Measurements from ENCODE around the gene NRG4. TPM values are rescaled to one million over a fixed set of nuclear protein-coding genes. Genes with fewer than 3 reads are reported as not detected.
A peak's percentile ranks its signal among the peaks of the same experiment; 100 is the strongest.

NRG4 gene
- total and polyA plus RNA-seq, 2 experiments from 2014 or later = 0.50 to 1.5 TPM

DNA sequence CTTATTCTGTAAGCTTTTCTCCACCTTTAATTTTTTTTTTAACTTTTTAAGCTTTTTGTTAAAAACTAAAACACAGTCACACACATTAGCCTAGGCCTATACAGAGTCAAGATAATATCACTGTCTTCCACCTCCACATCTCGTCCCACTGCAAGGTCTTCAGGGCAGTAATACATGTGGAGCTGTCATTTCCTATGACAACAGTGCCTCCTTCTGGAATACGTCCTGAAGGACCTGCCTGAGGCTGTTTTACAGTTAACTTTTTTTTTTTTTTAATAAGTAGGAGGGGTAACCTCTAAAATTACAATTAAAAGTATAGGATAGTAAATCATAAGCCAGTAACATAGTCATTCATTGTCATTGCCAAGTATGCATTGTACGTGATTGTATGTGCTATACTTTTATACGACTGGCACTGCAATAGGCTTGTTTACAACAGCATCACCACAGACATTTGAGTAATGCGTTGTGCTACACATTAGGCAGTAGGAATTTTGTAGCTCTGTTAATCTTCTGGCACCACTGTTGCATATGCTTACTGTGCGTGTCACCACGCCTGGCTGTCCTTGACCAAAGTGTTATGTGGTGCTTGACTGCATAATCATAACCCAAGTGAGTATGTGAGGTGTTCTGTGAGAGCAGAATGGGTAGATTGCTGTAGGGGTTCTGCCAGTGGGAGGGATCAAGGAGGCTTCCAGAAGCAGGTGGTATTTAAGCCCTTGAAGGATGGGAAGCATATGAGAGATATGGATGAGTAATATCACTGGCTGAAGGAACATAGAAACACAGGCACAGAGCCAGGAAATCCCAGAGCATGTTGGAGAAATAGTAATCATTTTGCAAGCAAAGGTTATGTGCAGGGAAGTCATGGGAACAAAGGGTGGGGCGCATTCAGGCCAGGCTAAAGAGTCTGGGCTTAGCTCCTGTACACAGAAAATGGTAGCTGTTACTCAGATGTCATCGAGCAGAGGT, 90.2 kb downstream of the NRG4 start:
- H3K9me2 ChIP-seq (replicated peaks; ENCODE audit: insufficient read depth) = no peaks in the 10 kb centered on the region
- H3K27ac ChIP-seq = peak overlapping the region; percentile 67
- no peak overlapping the region for H3K4me3 ChIP-seq
- no peaks in the 10 kb centered on the region for H3K4me1 ChIP-seq (ENCODE audit: insufficient read depth)
- TF ChIP-seq EZH2 (IDR thresholded peaks at IDR 0.05; ENCODE audit: borderline replicate concordance) (no peak), EZH2phosphoT487 (IDR thresholded peaks at IDR 0.05; ENCODE audit: low read depth, severe bottlenecking, unreplicated experiment) (no peak)
- TF ChIP-seq, protein P1, sequence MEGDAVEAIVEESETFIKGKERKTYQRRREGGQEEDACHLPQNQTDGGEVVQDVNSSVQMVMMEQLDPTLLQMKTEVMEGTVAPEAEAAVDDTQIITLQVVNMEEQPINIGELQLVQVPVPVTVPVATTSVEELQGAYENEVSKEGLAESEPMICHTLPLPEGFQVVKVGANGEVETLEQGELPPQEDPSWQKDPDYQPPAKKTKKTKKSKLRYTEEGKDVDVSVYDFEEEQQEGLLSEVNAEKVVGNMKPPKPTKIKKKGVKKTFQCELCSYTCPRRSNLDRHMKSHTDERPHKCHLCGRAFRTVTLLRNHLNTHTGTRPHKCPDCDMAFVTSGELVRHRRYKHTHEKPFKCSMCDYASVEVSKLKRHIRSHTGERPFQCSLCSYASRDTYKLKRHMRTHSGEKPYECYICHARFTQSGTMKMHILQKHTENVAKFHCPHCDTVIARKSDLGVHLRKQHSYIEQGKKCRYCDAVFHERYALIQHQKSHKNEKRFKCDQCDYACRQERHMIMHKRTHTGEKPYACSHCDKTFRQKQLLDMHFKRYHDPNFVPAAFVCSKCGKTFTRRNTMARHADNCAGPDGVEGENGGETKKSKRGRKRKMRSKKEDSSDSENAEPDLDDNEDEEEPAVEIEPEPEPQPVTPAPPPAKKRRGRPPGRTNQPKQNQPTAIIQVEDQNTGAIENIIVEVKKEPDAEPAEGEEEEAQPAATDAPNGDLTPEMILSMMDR (IDR thresholded peaks at IDR 0.05; ENCODE audit: poor library complexity) = peak; percentile 64
- peaks cover 39% of the 10 kb centered on the region for H3K79me2 ChIP-seq
- no peaks in the 10 kb centered on the region for H4K20me1 ChIP-seq (ENCODE audit: insufficient read depth, poor library complexity, severe bottlenecking)
- H3K9me3 ChIP-seq (ENCODE audit: low read depth) = no peaks in the 10 kb centered on the region
- peak overlapping the region; percentile 1 for H3K4me2 ChIP-seq
- no peaks in the 10 kb centered on the region for H3K36me3 ChIP-seq (replicated peaks; ENCODE audit: insufficient read depth, low read depth)
- no peaks in the 10 kb centered on the region for H3K27me3 ChIP-seq
- WGBS (ENCODE audit: low lambda C conversion rate, missing lambda C conversion rate) = 68% methylated on average over 9 of the region's 9 CpGs
- peak; percentile 74 for DNase-seq (ENCODE audit: low spot score)
- no peak overlapping the region for H2AFZ ChIP-seq

DNA sequence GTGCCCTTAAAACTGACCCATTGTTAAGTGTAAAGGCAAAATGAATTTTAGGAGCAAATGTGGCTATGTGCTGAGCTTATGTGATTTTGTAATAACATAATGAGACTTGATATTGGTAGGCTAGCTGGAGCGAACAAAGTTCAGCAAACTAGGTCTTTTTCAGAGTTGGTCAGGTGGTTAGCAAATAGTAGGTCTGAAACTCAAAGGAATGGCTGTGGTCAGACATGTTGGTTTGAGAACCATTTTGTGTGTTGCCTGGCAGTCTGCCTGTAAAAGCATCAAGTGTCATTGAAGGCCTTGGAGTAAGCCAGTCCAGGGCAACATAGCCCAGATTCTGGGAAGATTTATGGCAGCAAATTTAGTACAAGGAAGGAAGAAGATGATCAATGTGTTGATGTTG, 92.1 kb downstream of the NRG4 start:
- Histone ChIP-seq H4K20me1 (ENCODE audit: insufficient read depth, poor library complexity, severe bottlenecking) (no peaks in the 10 kb centered on the region), H3K36me3 (replicated peaks; ENCODE audit: insufficient read depth, low read depth) (no peaks in the 10 kb centered on the region), H3K27me3 (no peaks in the 10 kb centered on the region), H3K4me3 (no peak overlapping the region), H3K4me2 (no peak overlapping the region), H3K9me2 (replicated peaks; ENCODE audit: insufficient read depth) (no peaks in the 10 kb centered on the region), H3K4me1 (ENCODE audit: insufficient read depth) (no peaks in the 10 kb centered on the region), H2AFZ (no peak overlapping the region), H3K79me2 (peaks cover 39% of the 10 kb centered on the region), H3K27ac (no peak overlapping the region), H3K9me3 (ENCODE audit: low read depth) (no peaks in the 10 kb centered on the region)
- WGBS (ENCODE audit: low lambda C conversion rate, missing lambda C conversion rate) = 89% methylated on average over 1 of the region's 1 CpG
- DNase-seq (ENCODE audit: low spot score) = no peak
- TF ChIP-seq, protein P1 (IDR thresholded peaks at IDR 0.05; ENCODE audit: poor library complexity) = no peak
- TF ChIP-seq EZH2 (IDR thresholded peaks at IDR 0.05; ENCODE audit: borderline replicate concordance) (no peak), EZH2phosphoT487 (IDR thresholded peaks at IDR 0.05; ENCODE audit: low read depth, severe bottlenecking, unreplicated experiment) (no peak)

DNA sequence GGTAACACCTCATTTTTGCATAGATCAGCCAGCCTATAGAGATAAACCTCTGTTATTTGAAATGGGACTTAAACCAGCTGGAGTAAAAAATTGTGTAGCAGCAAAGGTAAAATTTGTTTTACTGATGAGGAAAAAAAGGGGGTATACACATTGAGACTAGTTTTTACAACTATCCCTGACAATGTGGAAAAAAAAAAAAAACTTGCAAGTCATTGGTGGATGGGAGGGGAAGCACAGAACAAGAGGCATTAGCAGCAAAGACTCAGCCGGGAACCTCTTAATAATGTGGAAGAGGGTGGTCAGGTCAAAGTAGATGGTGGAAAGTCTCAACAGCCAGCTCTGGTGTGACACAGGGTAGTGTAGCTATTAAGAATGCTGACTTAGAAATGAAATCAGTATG, 94.1 kb downstream of the NRG4 start:
- Histone ChIP-seq H2AFZ (no peak overlapping the region), H3K36me3 (replicated peaks; ENCODE audit: insufficient read depth, low read depth) (peaks cover 2% of the 10 kb centered on the region), H3K4me3 (no peak overlapping the region), H4K20me1 (ENCODE audit: insufficient read depth, poor library complexity, severe bottlenecking) (no peaks in the 10 kb centered on the region), H3K79me2 (peaks cover 40% of the 10 kb centered on the region), H3K9me3 (ENCODE audit: low read depth) (no peaks in the 10 kb centered on the region), H3K4me2 (no peak overlapping the region), H3K27ac (no peak overlapping the region), H3K9me2 (replicated peaks; ENCODE audit: insufficient read depth) (no peaks in the 10 kb centered on the region), H3K27me3 (no peaks in the 10 kb centered on the region), H3K4me1 (ENCODE audit: insufficient read depth) (no peaks in the 10 kb centered on the region)
- no peak for DNase-seq (ENCODE audit: low spot score)
- TF ChIP-seq, protein P1 (IDR thresholded peaks at IDR 0.05; ENCODE audit: poor library complexity) = no peak
- TF ChIP-seq EZH2phosphoT487 (IDR thresholded peaks at IDR 0.05; ENCODE audit: low read depth, severe bottlenecking, unreplicated experiment) (no peak), EZH2 (IDR thresholded peaks at IDR 0.05; ENCODE audit: borderline replicate concordance) (no peak)
- WGBS (ENCODE audit: low lambda C conversion rate, missing lambda C conversion rate) = 100% methylated on average over 1 of the region's 1 CpG
